Hematopoietic multipotent progenitor cell treated with erythropoietin and hydrocortisone succinate and interleukin-3 and kit ligand, for 15 days (in vitro differentiated cells): ENCODE data around the gene NDUFA3.

Source experiments
- DNase-seq: peaks from one replicate; pipeline ENCODE4 v3.0.0-alpha.2; 2015; ENCODE audit warnings: low spot score

NDUFA3 gene

GRCh38 chr19:54137699-54138488 is 35.2 kb downstream of the NDUFA3 start, which contains the start of gene CNOT3:
CNOT3 (plus strand) TSS chr19:54137762; CDS start chr19:54142979, 5,217 bp downstream.
- no peak for DNase-seq

GRCh38 chr19:54138489-54139256 is 36.0 kb downstream of the NDUFA3 start:
- DNase-seq = no peak

GRCh38 chr19:54141356-54141755 is 38.7 kb downstream of the NDUFA3 start:
- DNase-seq = no peak

- no peak for DNase-seq
These were observed 39.6 kb downstream of the NDUFA3 start for GRCh38 chr19:54142166-54142780.

GRCh38 chr19:54145541-54146158 is 43.0 kb downstream of the NDUFA3 start:
- no peak for DNase-seq

- DNase-seq = no peak
These were observed 45.0 kb downstream of the NDUFA3 start for GRCh38 chr19:54147676-54148075.

GRCh38 chr19:54148158-54148557 is 45.5 kb downstream of the NDUFA3 start:
- DNase-seq = no peak

- DNase-seq = no peak
These were observed 46.6 kb downstream of the NDUFA3 start for GRCh38 chr19:54149021-54149812.

- DNase-seq = no peak
These were observed 48.8 kb downstream of the NDUFA3 start for GRCh38 chr19:54151362-54152035.

GRCh38 chr19:54152267-54152666 is 49.6 kb downstream of the NDUFA3 start:
- no peak for DNase-seq

GRCh38 chr19:54152878-54153524 is 50.3 kb downstream of the NDUFA3 start:
- DNase-seq = no peak

- DNase-seq = no peak
These were observed 51.2 kb downstream of the NDUFA3 start for GRCh38 chr19:54153731-54154326.

GRCh38 chr19:54154603-54155345 is 52.1 kb downstream of the NDUFA3 start:
- no peak for DNase-seq

GRCh38 chr19:54155694-54156093 is 53.0 kb downstream of the NDUFA3 start:
- DNase-seq = no peak

- DNase-seq = no peak
These were observed 53.8 kb downstream of the NDUFA3 start for GRCh38 chr19:54156490-54156889.

GRCh38 chr19:54156953-54157352 is 54.3 kb downstream of the NDUFA3 start:
- no peak for DNase-seq
